Measurements from ENCODE around the gene PRDM2.

- TF ChIP-seq POLR2A (IDR thresholded peaks at IDR 0.05) (no peak), CTCF (IDR thresholded peaks at IDR 0.05 in 8 of 11, conservative IDR thresholded peaks at IDR 0.05 in 3 of 11) (no peak), POLR2AphosphoS5 (IDR thresholded peaks at IDR 0.05) (no peak)
These were observed 78.4 kb downstream of the PRDM2 start for GRCh38 chr1:13778431-13778830.

Data from spleen (tissue), 7 donors.